ENCODE measurements around the gene UXS1. TPM values are rescaled to one million over a fixed set of nuclear protein-coding genes. Genes with fewer than 3 reads are reported as not detected.

Gene UXS1
- total RNA-seq: 49.5 and 56.5 TPM in 2 replicates

DNA sequence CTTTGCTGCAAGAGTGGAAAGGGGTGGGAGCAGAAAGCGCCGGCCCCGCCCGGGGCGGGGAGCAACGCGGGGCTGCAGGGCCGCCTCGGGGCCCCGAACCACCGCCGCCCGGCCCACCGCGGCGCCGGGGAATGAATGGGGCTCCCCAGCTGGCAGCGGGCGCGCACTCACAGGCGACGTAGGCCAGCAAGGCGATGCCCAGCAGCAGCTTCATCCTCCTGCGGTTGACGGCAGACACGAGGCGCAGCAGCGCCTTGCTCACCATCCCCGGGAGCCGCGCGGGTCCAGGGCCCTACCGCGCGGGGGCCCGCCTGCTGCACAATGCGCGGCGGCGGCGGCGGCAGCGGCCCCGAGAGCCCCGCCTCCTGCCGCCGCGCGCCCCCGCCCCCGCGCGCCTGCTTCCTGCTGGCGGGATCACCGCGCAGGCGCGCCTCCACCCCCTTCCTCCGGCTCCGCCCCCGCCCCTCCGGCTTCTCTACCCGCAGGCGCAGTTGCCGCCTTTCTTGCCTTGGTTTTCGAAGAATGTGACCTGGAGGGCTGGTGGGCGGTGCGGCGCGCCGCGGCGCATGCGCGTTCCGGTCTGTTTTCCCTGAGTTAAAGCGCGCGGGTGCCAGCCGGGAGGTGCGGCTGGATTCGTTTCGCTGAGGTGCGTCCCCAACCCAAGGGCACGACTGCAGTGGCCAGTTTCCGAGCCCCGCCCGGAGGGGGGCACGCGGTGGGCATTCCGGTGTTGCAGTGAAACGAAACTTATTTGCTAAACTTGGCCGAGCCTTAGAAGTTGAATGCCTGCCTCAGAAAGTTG is at the start of gene UXS1:
Gene UXS1 (minus strand): TSS at position 325 of the 802 bp plus-strand sequence. CDS start 60 bp downstream, at position 265.

Measured in thoracic aorta endothelial cell (primary cell).